ENCODE measurements around the gene MGAT5. TPM values are rescaled to one million over a fixed set of nuclear protein-coding genes. Genes with fewer than 3 reads are reported as not detected.
A peak's percentile ranks its signal among the peaks of the same experiment; 100 is the strongest.

Gene MGAT5
- total RNA-seq, 1 experiment from 2014 or later: 52.4 TPM

GRCh38 chr2:134205087-134205486 is 48.8 kb upstream of the MGAT5 start (continued):
- no peak for TF ChIP-seq AFF4 (CRISPR knock-in tag; IDR thresholded peaks at IDR 0.05; ENCODE audit: borderline replicate concordance)
- TF ChIP-seq ESRRA (CRISPR knock-in tag; IDR thresholded peaks at IDR 0.05; ENCODE audit: borderline replicate concordance): no peak
- no peak for TF ChIP-seq ELF4 (CRISPR knock-in tag; IDR thresholded peaks at IDR 0.05; ENCODE audit: low read depth)

GRCh38 chr2:134206031-134206430 is 47.8 kb upstream of the MGAT5 start:
- Mint-ChIP-seq H3K27me3 (ENCODE audit: low read depth) (no peaks in the 10 kb centered on the region), H3K4me3 (no peak overlapping the region), H3K4me1 (peaks cover 27% of the 10 kb centered on the region), H3K27ac (no peak overlapping the region), H3K9me3 (no peaks in the 10 kb centered on the region), H3K36me3 (no peaks in the 10 kb centered on the region)
- peak; percentile 58 for ATAC-seq
- ChIA-PET CTCF (interaction anchor here (0.7 to 8.0 kb wide), 9 partner anchors 9 to 319 kb away, joined by 3 to 116 read pairs (median 6); no protein-coding TSS in a partner anchor), POLR2A (interaction anchor here (3.1 kb wide), 1 partner anchor 86 kb away, joined by 17 read pairs; no protein-coding TSS in a partner anchor)
- TF ChIP-seq ATF2 (CRISPR knock-in tag; IDR thresholded peaks at IDR 0.05; ENCODE audit: borderline replicate concordance, low read depth) (no peak), EMX1 (CRISPR knock-in tag; IDR thresholded peaks at IDR 0.05) (no peak), ESRRA (CRISPR knock-in tag; IDR thresholded peaks at IDR 0.05; ENCODE audit: borderline replicate concordance) (no peak)
- DNase-seq (ENCODE audit: low spot score): no peak

GRCh38 chr2:134206573-134206972 is 47.3 kb upstream of the MGAT5 start:
- no peak overlapping the region for H3K27ac Mint-ChIP-seq
- DNase-seq (ENCODE audit: low spot score) (no peak), ATAC-seq (no peak)
- TF ChIP-seq FOXK1 (CRISPR knock-in tag; IDR thresholded peaks at IDR 0.05): no peak
- TF ChIP-seq NR2C2 (CRISPR knock-in tag; IDR thresholded peaks at IDR 0.05): no peak
- TF ChIP-seq SMAD4 (CRISPR knock-in tag; IDR thresholded peaks at IDR 0.05): no peak
- no peak for TF ChIP-seq ATF2 (CRISPR knock-in tag; IDR thresholded peaks at IDR 0.05; ENCODE audit: borderline replicate concordance, low read depth)
- no peak for TF ChIP-seq ZNF138 (CRISPR knock-in tag; conservative IDR thresholded peaks at IDR 0.05)
- TF ChIP-seq ZNF512 (CRISPR knock-in tag; IDR thresholded peaks at IDR 0.05; ENCODE audit: borderline replicate concordance): no peak
- no peak for TF ChIP-seq JAZF1 (CRISPR knock-in tag; IDR thresholded peaks at IDR 0.05)
- TF ChIP-seq PRRX2 (CRISPR knock-in tag; IDR thresholded peaks at IDR 0.05): no peak
- TF ChIP-seq EMX1 (CRISPR knock-in tag; IDR thresholded peaks at IDR 0.05): no peak
- no peak for TF ChIP-seq MXD4 (CRISPR knock-in tag; IDR thresholded peaks at IDR 0.05; ENCODE audit: borderline replicate concordance)
- no peak for TF ChIP-seq ZNF396 (CRISPR knock-in tag; IDR thresholded peaks at IDR 0.05; ENCODE audit: borderline replicate concordance)
- H3K27me3 Mint-ChIP-seq (ENCODE audit: low read depth): no peaks in the 10 kb centered on the region
- peaks cover 22% of the 10 kb centered on the region for H3K4me1 Mint-ChIP-seq
- H3K9me3 Mint-ChIP-seq: no peaks in the 10 kb centered on the region
- H3K36me3 Mint-ChIP-seq: no peaks in the 10 kb centered on the region
- ChIA-PET CTCF (interaction anchor here (0.7 to 8.0 kb wide), 9 partner anchors 8 to 244 kb away, joined by 3 to 116 read pairs (median 6); no protein-coding TSS in a partner anchor), POLR2A (interaction anchor here (3.1 kb wide), 1 partner anchor 87 kb away, joined by 17 read pairs; no protein-coding TSS in a partner anchor)
- H3K4me3 Mint-ChIP-seq: no peak overlapping the region
